Upper lobe of left lung (tissue), 6 donors: ENCODE data around the gene ALDH16A1. TPM values are rescaled to one million over a fixed set of nuclear protein-coding genes. Genes with fewer than 3 reads are reported as not detected.

ENCODE experiments used
- ATAC-seq, 2 donors: fragments of 200-7000 bp; cut with Tn5 transposase; one replicate each; pipeline ENCODE4 v1.9.1; 2022; ENCODE audit warnings: mild to moderate bottlenecking in 2 of 2, moderate library complexity in 2 of 2; ENCODE audit not compliant: low FRiP score in 2 of 2
- DNase-seq, 2 donors: peaks; one replicate each; pipeline ENCODE4 v3.0.0-alpha.2; 2019 to 2020
- H3K27ac ChIP-seq, 4 donors: fragments of 200-600 bp; sonication (generic); one replicate each; pipeline ENCODE4 v1.5.1; 2016 to 2019
- H3K27me3 ChIP-seq, 4 donors: fragments of 200-600 bp; sonication (generic); one replicate each; pipeline ENCODE4 v1.5.1; 2017 to 2019
- H3K36me3 ChIP-seq, 4 donors: fragments of 200-600 bp; sonication (generic); one replicate each; pipeline ENCODE4 v1.5.1; 2016 to 2019
- H3K4me1 ChIP-seq, 4 donors: fragments of 200-600 bp; sonication (generic); one replicate each; pipeline ENCODE4 v1.5.1; 2018 to 2019
- H3K4me3 ChIP-seq, 4 donors: fragments of 200-600 bp; sonication (generic); one replicate each; pipeline ENCODE4 v1.5.1; 2017 to 2019; ENCODE audit warnings: mild to moderate bottlenecking in 2 of 4, moderate library complexity in 1 of 4
- H3K9me3 ChIP-seq, 4 donors: fragments of 200-600 bp; sonication (generic); one replicate each; pipeline ENCODE4 v1.5.1; 2018 to 2019
- EP300 ChIP-seq, 4 donors: sonication (generic); formaldehyde crosslinking; IDR thresholded peaks; one replicate each; pipeline ENCODE4 v1.5.1; 2017; ENCODE audit warnings: antibody characterized with exemption in 4 of 4, control low read depth in 2 of 4
- POLR2A ChIP-seq, 4 donors: fragments of 450-650 bp; IDR thresholded peaks; one replicate each; pipeline ENCODE4 v1.5.1; 2016 to 2017; ENCODE audit warnings: antibody characterized with exemption in 4 of 4, mild to moderate bottlenecking in 2 of 4
- POLR2AphosphoS5 ChIP-seq, 2 donors: sonication (generic); formaldehyde crosslinking; IDR thresholded peaks; one replicate each; pipeline ENCODE4 v1.5.1; 2017; ENCODE audit warnings: antibody characterized with exemption in 2 of 2
- WGBS, 2 donors: methylation state at CpG; one replicate each; pipeline ENCODE4 v1.1.5; 2017 to 2018; 5-methylcytosine and 5-hydroxymethylcytosine counted together
- total RNA-seq, 6 donors: library from RNA; depleted of rRNA in 4 of 6; stranded (reverse); fragments of >200 nt in 4 of 6; gene quantifications; one replicate each; pipeline versions ENCODE4 v1.1.0 to v1.2.1, GENCODE V29; 2016 to 2021
- TF ChIP-seq, protein P1 (sequence below), 6 experiments: fragments of 450-650 bp in 4 of 6; fragments of 200-600 bp in 2 of 6; sonication (generic) in 2 of 6; IDR thresholded peaks; one replicate each; pipeline ENCODE4 v1.5.1; 2016 to 2019; ENCODE audit warnings: antibody characterized with exemption in 6 of 6
- donor health status: DM: no; HTN: no; CAD: no; lungs with moderate emphysema.
- donor health status: DM: no; HTN: yes; CAD: no; lungs with severe emphysema.

Gene ALDH16A1
- total RNA-seq, 6 donors from 2014 or later = 26.3 to 111 (median 48.2) TPM

DNA sequence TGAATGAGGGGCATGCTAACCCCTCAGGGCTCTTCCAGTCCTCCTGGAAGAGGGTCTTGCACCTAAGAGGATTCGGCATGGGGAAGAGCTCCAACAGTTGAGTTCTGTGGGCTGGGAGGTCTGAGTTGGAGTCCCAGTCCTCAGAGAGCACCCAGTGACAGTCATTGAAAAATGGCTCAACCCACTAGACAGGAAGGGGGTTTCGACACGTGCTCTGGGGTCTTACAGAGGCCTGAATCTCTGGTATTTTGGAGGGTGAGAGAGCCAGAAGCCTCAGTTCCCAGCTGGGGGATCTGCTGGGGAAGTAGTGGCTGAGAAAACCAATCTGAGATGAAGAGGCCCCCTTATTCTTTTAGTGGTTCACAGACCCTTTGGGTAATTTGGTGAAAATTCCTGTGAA, 38.8 kb upstream of the ALDH16A1 start:
- Histone ChIP-seq H3K36me3 (no peaks in the 10 kb centered on the region), H3K27ac (no peak overlapping the region), H3K9me3 (no peaks in the 10 kb centered on the region), H3K4me3 (no peak overlapping the region), H3K27me3 (no peaks in the 10 kb centered on the region), H3K4me1 (peaks cover 0 to 4% (median under 1%) of the 10 kb centered on the region in 4 donors)
- WGBS, 2 donors = 75 to 76% methylated on average over 3 of the region's 3 CpGs
- no peak for DNase-seq
- no peak for TF ChIP-seq EP300 (IDR thresholded peaks at IDR 0.05)
- no peak for TF ChIP-seq POLR2AphosphoS5 (IDR thresholded peaks at IDR 0.05)
- TF ChIP-seq POLR2A (IDR thresholded peaks at IDR 0.05) = no peak
- TF ChIP-seq, protein P1, sequence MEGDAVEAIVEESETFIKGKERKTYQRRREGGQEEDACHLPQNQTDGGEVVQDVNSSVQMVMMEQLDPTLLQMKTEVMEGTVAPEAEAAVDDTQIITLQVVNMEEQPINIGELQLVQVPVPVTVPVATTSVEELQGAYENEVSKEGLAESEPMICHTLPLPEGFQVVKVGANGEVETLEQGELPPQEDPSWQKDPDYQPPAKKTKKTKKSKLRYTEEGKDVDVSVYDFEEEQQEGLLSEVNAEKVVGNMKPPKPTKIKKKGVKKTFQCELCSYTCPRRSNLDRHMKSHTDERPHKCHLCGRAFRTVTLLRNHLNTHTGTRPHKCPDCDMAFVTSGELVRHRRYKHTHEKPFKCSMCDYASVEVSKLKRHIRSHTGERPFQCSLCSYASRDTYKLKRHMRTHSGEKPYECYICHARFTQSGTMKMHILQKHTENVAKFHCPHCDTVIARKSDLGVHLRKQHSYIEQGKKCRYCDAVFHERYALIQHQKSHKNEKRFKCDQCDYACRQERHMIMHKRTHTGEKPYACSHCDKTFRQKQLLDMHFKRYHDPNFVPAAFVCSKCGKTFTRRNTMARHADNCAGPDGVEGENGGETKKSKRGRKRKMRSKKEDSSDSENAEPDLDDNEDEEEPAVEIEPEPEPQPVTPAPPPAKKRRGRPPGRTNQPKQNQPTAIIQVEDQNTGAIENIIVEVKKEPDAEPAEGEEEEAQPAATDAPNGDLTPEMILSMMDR (IDR thresholded peaks at IDR 0.05) = no peak
- no peak for ATAC-seq

GRCh38 chr19:49415102-49415809, 37.8 kb upstream of the ALDH16A1 start:
- no peak for DNase-seq
- Histone ChIP-seq H3K4me1 (no peaks in the 10 kb centered on the region), H3K4me3 (no peak overlapping the region), H3K27ac (no peak overlapping the region), H3K36me3 (no peaks in the 10 kb centered on the region), H3K27me3 (no peaks in the 10 kb centered on the region), H3K9me3 (no peaks in the 10 kb centered on the region)
- ATAC-seq = no peak
- WGBS, 2 donors = 58 to 64% methylated on average over 8 to 15 of the region's 15 CpGs
- TF ChIP-seq POLR2A (IDR thresholded peaks at IDR 0.05) (no peak), EP300 (IDR thresholded peaks at IDR 0.05) (no peak), POLR2AphosphoS5 (IDR thresholded peaks at IDR 0.05) (no peak)
- TF ChIP-seq, protein P1 (IDR thresholded peaks at IDR 0.05) = no peak

DNA sequence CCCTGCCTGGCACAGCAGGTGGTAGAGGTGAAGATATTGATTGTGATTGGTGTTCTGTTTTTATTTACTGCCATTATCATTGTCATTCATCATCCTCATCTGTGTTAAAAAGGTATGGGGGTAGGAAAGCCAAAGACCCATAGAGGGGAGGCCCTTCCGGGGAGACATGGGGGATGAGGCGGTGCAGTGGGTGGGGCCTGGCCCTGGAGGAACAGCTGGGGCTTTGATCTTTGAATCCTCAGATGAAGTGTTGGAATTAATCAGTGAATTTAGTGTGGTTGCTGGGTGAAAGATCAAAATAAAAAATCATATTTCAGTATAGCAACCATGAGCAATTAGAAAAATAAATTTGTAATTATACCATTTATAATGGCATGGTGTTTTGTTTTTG, 37.2 kb upstream of the ALDH16A1 start:
- H3K27me3 ChIP-seq = no peaks in the 10 kb centered on the region
- peaks cover 0 to 5% (median 3%) of the 10 kb centered on the region in 4 donors for H3K4me1 ChIP-seq
- DNase-seq (no peak), ATAC-seq (no peak)
- no peak overlapping the region for H3K4me3 ChIP-seq
- H3K27ac ChIP-seq = no peak overlapping the region
- no peaks in the 10 kb centered on the region for H3K36me3 ChIP-seq
- H3K9me3 ChIP-seq = no peaks in the 10 kb centered on the region
- WGBS, 2 donors = 88 to 90% methylated on average over 2 of the region's 2 CpGs
- no peak for TF ChIP-seq POLR2AphosphoS5 (IDR thresholded peaks at IDR 0.05)
- no peak for TF ChIP-seq EP300 (IDR thresholded peaks at IDR 0.05)
- no peak for TF ChIP-seq POLR2A (IDR thresholded peaks at IDR 0.05)
- TF ChIP-seq, protein P1 (IDR thresholded peaks at IDR 0.05) = no peak

GRCh38 chr19:49417088-49417487, 35.9 kb upstream of the ALDH16A1 start:
- H3K9me3 ChIP-seq = no peaks in the 10 kb centered on the region
- peaks cover 7 to 15% (median 11%) of the 10 kb centered on the region in 4 donors for H3K4me1 ChIP-seq
- no peak for DNase-seq
- peaks cover 0 to 12% (median 4%) of the 10 kb centered on the region in 4 donors for H3K27me3 ChIP-seq
- 63 to 80% methylated on average over 7 of the region's 7 CpGs for WGBS, 2 donors
- TF ChIP-seq POLR2A (IDR thresholded peaks at IDR 0.05) (no peak), POLR2AphosphoS5 (IDR thresholded peaks at IDR 0.05) (no peak), EP300 (IDR thresholded peaks at IDR 0.05) (no peak)
- TF ChIP-seq, protein P1 (IDR thresholded peaks at IDR 0.05) = no peak
- no peak for ATAC-seq
- H3K4me3 ChIP-seq = no peak overlapping the region
- no peak overlapping the region for H3K27ac ChIP-seq
- no peaks in the 10 kb centered on the region for H3K36me3 ChIP-seq

GRCh38 chr19:49418511-49418910, 34.5 kb upstream of the ALDH16A1 start:
- ATAC-seq (no peak), DNase-seq (no peak)
- Histone ChIP-seq H3K9me3 (no peaks in the 10 kb centered on the region), H3K4me1 (peaks cover 21 to 29% (median 25%) of the 10 kb centered on the region in 4 donors), H3K4me3 (no peak overlapping the region), H3K27me3 (peaks cover 0 to 26% (median 16%) of the 10 kb centered on the region in 4 donors), H3K36me3 (no peaks in the 10 kb centered on the region), H3K27ac (no peak overlapping the region)
- WGBS, 2 donors = 82 to 84% methylated on average over 5 of the region's 5 CpGs
- TF ChIP-seq EP300 (IDR thresholded peaks at IDR 0.05) (no peak), POLR2AphosphoS5 (IDR thresholded peaks at IDR 0.05) (no peak), POLR2A (IDR thresholded peaks at IDR 0.05) (no peak)
- TF ChIP-seq, protein P1 (IDR thresholded peaks at IDR 0.05) = no peak
